ENCODE measurements around the gene FKBP5.

DNA sequence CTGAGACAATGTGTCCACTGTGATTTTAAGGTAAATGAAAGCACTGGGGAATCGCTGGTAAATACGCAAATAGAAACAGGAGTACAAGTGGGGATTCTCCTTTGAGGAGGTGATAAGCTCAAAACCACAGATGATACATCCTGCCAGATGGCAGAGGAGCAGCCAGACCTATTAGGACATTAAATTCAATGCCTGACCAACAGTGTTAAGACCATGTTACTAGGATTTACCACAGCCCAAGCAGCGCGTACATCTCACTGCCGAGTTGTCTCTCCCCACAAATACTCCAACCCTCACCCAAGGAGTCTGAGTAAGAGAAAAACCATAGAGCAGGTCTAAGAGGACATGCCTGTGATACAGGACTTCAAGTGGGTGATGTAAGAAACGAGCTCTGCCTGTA is 107.1 kb downstream of the FKBP5 start:
- TF ChIP-seq, protein P1, sequence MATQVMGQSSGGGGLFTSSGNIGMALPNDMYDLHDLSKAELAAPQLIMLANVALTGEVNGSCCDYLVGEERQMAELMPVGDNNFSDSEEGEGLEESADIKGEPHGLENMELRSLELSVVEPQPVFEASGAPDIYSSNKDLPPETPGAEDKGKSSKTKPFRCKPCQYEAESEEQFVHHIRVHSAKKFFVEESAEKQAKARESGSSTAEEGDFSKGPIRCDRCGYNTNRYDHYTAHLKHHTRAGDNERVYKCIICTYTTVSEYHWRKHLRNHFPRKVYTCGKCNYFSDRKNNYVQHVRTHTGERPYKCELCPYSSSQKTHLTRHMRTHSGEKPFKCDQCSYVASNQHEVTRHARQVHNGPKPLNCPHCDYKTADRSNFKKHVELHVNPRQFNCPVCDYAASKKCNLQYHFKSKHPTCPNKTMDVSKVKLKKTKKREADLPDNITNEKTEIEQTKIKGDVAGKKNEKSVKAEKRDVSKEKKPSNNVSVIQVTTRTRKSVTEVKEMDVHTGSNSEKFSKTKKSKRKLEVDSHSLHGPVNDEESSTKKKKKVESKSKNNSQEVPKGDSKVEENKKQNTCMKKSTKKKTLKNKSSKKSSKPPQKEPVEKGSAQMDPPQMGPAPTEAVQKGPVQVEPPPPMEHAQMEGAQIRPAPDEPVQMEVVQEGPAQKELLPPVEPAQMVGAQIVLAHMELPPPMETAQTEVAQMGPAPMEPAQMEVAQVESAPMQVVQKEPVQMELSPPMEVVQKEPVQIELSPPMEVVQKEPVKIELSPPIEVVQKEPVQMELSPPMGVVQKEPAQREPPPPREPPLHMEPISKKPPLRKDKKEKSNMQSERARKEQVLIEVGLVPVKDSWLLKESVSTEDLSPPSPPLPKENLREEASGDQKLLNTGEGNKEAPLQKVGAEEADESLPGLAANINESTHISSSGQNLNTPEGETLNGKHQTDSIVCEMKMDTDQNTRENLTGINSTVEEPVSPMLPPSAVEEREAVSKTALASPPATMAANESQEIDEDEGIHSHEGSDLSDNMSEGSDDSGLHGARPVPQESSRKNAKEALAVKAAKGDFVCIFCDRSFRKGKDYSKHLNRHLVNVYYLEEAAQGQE (IDR thresholded peaks at IDR 0.05; ENCODE audit: borderline replicate concordance) = no peak
- TF ChIP-seq, protein P2, sequence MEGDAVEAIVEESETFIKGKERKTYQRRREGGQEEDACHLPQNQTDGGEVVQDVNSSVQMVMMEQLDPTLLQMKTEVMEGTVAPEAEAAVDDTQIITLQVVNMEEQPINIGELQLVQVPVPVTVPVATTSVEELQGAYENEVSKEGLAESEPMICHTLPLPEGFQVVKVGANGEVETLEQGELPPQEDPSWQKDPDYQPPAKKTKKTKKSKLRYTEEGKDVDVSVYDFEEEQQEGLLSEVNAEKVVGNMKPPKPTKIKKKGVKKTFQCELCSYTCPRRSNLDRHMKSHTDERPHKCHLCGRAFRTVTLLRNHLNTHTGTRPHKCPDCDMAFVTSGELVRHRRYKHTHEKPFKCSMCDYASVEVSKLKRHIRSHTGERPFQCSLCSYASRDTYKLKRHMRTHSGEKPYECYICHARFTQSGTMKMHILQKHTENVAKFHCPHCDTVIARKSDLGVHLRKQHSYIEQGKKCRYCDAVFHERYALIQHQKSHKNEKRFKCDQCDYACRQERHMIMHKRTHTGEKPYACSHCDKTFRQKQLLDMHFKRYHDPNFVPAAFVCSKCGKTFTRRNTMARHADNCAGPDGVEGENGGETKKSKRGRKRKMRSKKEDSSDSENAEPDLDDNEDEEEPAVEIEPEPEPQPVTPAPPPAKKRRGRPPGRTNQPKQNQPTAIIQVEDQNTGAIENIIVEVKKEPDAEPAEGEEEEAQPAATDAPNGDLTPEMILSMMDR (IDR thresholded peaks at IDR 0.05; ENCODE audit: poor library complexity, severe bottlenecking) = no peak
- TF ChIP-seq TAF1 (IDR thresholded peaks at IDR 0.05; ENCODE audit: low read depth) (no peak), EZH2 (IDR thresholded peaks at IDR 0.05; ENCODE audit: borderline replicate concordance, insufficient read depth, low read length, poor library complexity, severe bottlenecking) (no peak), EP300 (conservative IDR thresholded peaks at IDR 0.05; ENCODE audit: poor library complexity, severe bottlenecking) (no peak), POLR2AphosphoS5 (IDR thresholded peaks at IDR 0.05) (no peak), MXI1 (conservative IDR thresholded peaks at IDR 0.05; ENCODE audit: poor library complexity, severe bottlenecking) (no peak), SMC3 (conservative IDR thresholded peaks at IDR 0.05; ENCODE audit: poor library complexity) (no peak)

Measured in neural cell (in vitro differentiated cells).